Caco-2 (cell line): Measurements from ENCODE around the gene UQCRH. TPM values are rescaled to one million over a fixed set of nuclear protein-coding genes. Genes with fewer than 3 reads are reported as not detected.

ENCODE experiments used
- Bru-seq: library from RNA; stranded (reverse); fragments of 400-500 nt; gene quantifications from one replicate; lab custom pipeline; 2021; lab: Mats Ljungman, UMichigan
- BruChase-seq, 2 experiments: library from RNA; stranded (reverse); fragments of 400-500 nt; gene quantifications; one replicate each; lab custom pipeline; 2021; lab: Mats Ljungman, UMichigan
- BruUV-seq: library from RNA; stranded (reverse); fragments of 400-500 nt; replicated peaks from 2 replicates; lab custom pipeline; 2021; lab: Mats Ljungman, UMichigan
- CTCF ChIA-PET: fragments of 300-600 bp; sonication (Branson Sonifier 250); formaldehyde crosslinking; loops from one replicate; lab custom pipeline; 2022; ENCODE audit warnings: antibody characterized with exemption; lab: Charles Lee
- POLR2A ChIA-PET: fragments of 300-600 bp; sonication (Branson Sonifier 250); formaldehyde crosslinking; loops from one replicate; lab custom pipeline; 2022; ENCODE audit warnings: antibody characterized with exemption; lab: Charles Lee
- DNase-seq, 2 experiments: peaks; one replicate each; pipeline versions ENCODE4 v3.0.0 to v3.0.0-alpha.2; 2020 to 2022
- H3K27me3 ChIP-seq: replicated peaks from 2 replicates; pipeline ENCODE4 v1.6.0; 2011; ENCODE audit warnings: low read length; ENCODE audit not compliant: control insufficient read depth, insufficient read depth
- H3K36me3 ChIP-seq: 2 replicates; pipeline ENCODE4 v1.5.1; 2011; ENCODE audit warnings: low read length; ENCODE audit not compliant: control insufficient read depth, insufficient read depth
- H3K4me1 ChIP-seq: fragments of 250-450 bp; sonication (Bioruptor Pico); 2 replicates; pipeline ENCODE4 v1.5.1; 2020; ENCODE audit warnings: mild to moderate bottlenecking
- H3K4me3 ChIP-seq: 2 replicates; pipeline ENCODE4 v1.5.1; 2011; ENCODE audit warnings: low read depth, mild to moderate bottlenecking, control low read depth, low read length
- H3K9me3 ChIP-seq: fragments of 250-450 bp; sonication (Bioruptor Pico); 2 replicates; pipeline ENCODE4 v1.5.1; 2020; ENCODE audit warnings: mild to moderate bottlenecking, moderate library complexity
- H3K27ac Mint-ChIP-seq: one replicate; pipeline ENCODE4 v1.8.0; 2022; ENCODE audit warnings: mixed read lengths; ENCODE audit not compliant: unreplicated experiment
- H3K27me3 Mint-ChIP-seq: one replicate; pipeline ENCODE4 v1.8.0; 2022; ENCODE audit warnings: mixed read lengths; ENCODE audit not compliant: insufficient read depth, unreplicated experiment
- H3K36me3 Mint-ChIP-seq: one replicate; pipeline ENCODE4 v1.8.0; 2022; ENCODE audit warnings: mild to moderate bottlenecking, mixed read lengths; ENCODE audit not compliant: insufficient read depth, unreplicated experiment
- H3K4me1 Mint-ChIP-seq: one replicate; pipeline ENCODE4 v1.8.0; 2022; ENCODE audit warnings: low read depth, mixed read lengths; ENCODE audit not compliant: unreplicated experiment
- H3K4me3 Mint-ChIP-seq: one replicate; pipeline ENCODE4 v1.8.0; 2022; ENCODE audit warnings: mild to moderate bottlenecking, moderate library complexity, mixed read lengths; ENCODE audit not compliant: unreplicated experiment
- H3K9me3 Mint-ChIP-seq: one replicate; pipeline ENCODE4 v1.8.0; 2022; ENCODE audit warnings: mixed read lengths; ENCODE audit not compliant: unreplicated experiment
- CTCF ChIP-seq, 2 experiments: fragments of 200-600 bp in 1 of 2; IDR thresholded peaks; 1 replicate in 1 of 2; 2 replicates in 1 of 2; pipeline versions ENCODE4 v1.5.1 to v1.8.0; 2011 to 2022; ENCODE audit warnings: antibody characterized with exemption in 1 of 2, control low read depth in 1 of 2, inconsistent platforms in 1 of 2, low read depth in 1 of 2, low read length in 1 of 2, mild to moderate bottlenecking in 1 of 2, moderate library complexity in 1 of 2; ENCODE audit not compliant: insufficient read depth in 1 of 2, severe bottlenecking in 1 of 2, unreplicated experiment in 1 of 2
- intact Hi-C: fragments of 100-400 bp; cut with micrococcal nuclease; formaldehyde crosslinking; loops from one replicate; pipeline ENCODE4 v1.10.0; 2022; ENCODE audit not compliant: unreplicated experiment
- long read RNA-seq: library from polyadenylated mRNA; stranded (forward); transcript quantifications from one replicate; pipeline ENCODE4 v2.0.0, GENCODE V29; 2022
- total RNA-seq: library from RNA; stranded (reverse); gene quantifications from 2 replicates; pipeline ENCODE4 v1.2.3, GENCODE V29; 2022

UQCRH gene
- total RNA-seq, result 277 and 320 TPM in 2 replicates
- percentile 89 among the genes with signal in this experiment for Bru-seq, nascent RNA
- BruChase-seq, experiment 1, labeled RNA remaining after a 2-hour chase, result percentile 89 among the genes with signal in this experiment
- BruChase-seq, experiment 2, labeled RNA remaining after a 6-hour chase, result percentile 94 among the genes with signal in this experiment
- long read RNA-seq, transcript UQCRH-205 (5 exons, 674 nt), result minor isoform, 7 of 226 reads
- long read RNA-seq, transcript UQCRH-201 (4 exons, 604 nt), result major isoform, 209 of 226 reads
- long read RNA-seq, partial matches to known transcripts, result 0 of 226 reads
- long read RNA-seq, other reads (novel, unspliced or antisense), result 9 of 226 reads

GRCh38 chr1:46303038-46303871 lies at the start of gene UQCRH, which contains the start of gene LRRC41:
Gene UQCRH (plus strand): TSS chr1:46303698. CDS start chr1:46303767, 69 bp downstream.
Gene LRRC41 (minus strand): TSS chr1:46303616. CDS start chr1:46303322, 294 bp downstream.
- Mint-ChIP-seq H3K9me3 (no peaks in the 10 kb centered on the region), H3K4me1 (peaks cover 14% of the 10 kb centered on the region), H3K36me3 (peaks cover 49% of the 10 kb centered on the region), H3K27ac (peak within 1 kb of the TSS; percentile 97), H3K4me3 (peak within 1 kb of the TSS; percentile 98), H3K27me3 (no peaks in the 10 kb centered on the region)
- CTCF ChIA-PET, result interaction anchor here (0.9 to 1.0 kb wide), 2 partner anchors 18 to 56 kb away, joined by 3 read pairs; partner anchors contain the start of gene RAD54L
- Histone ChIP-seq H3K36me3 (no peaks in the 10 kb centered on the region), H3K4me3 (peak within 1 kb of the TSS; percentile 52), H3K27me3 (no peaks in the 10 kb centered on the region), H3K9me3 (no peaks in the 10 kb centered on the region), H3K4me1 (peaks cover 13% of the 10 kb centered on the region)
- intact Hi-C loops, result loop anchor here (2.0 kb wide), 2 partner anchors 38 to 46 kb away; partner anchors contain the start of gene NSUN4
- POLR2A ChIA-PET, result interaction anchor here (0.5 to 1.6 kb wide), 4 partner anchors 18 to 56 kb away, joined by 3 to 10 read pairs (median 4); partner anchors contain the start of genes NSUN4 and RAD54L
- no peak for TF ChIP-seq CTCF (IDR thresholded peaks at IDR 0.05; ENCODE audit: insufficient read depth in 1 of 2, low read depth in 1 of 2, low read length in 1 of 2, severe bottlenecking in 1 of 2, unreplicated experiment in 1 of 2)
- no TSS peak for BruUV-seq
- DNase-seq, result peak; percentile 93 to 94

- no peaks in the 10 kb centered on the region for H3K36me3 ChIP-seq
- POLR2A ChIA-PET, result no interaction called here
- H3K4me3 ChIP-seq, result no peak overlapping the region
- no peaks in the 10 kb centered on the region for H3K4me1 ChIP-seq
- CTCF ChIA-PET, result no interaction called here
- no peaks in the 10 kb centered on the region for H3K9me3 ChIP-seq
- no TSS peak for BruUV-seq
- no peaks in the 10 kb centered on the region for H3K9me3 Mint-ChIP-seq
- no peak for TF ChIP-seq CTCF (IDR thresholded peaks at IDR 0.05; ENCODE audit: insufficient read depth in 1 of 2, low read depth in 1 of 2, low read length in 1 of 2, severe bottlenecking in 1 of 2, unreplicated experiment in 1 of 2)
- peaks cover 7% of the 10 kb centered on the region for H3K4me1 Mint-ChIP-seq
- no peak overlapping the region for H3K27ac Mint-ChIP-seq
- no peak for DNase-seq
- H3K36me3 Mint-ChIP-seq, result peaks cover 48% of the 10 kb centered on the region
- no peaks in the 10 kb centered on the region for H3K27me3 Mint-ChIP-seq
- H3K4me3 Mint-ChIP-seq, result no peak overlapping the region
- intact Hi-C loops, result no loop called here
- no peaks in the 10 kb centered on the region for H3K27me3 ChIP-seq
These were observed 48.8 kb upstream of the UQCRH start for GRCh38 chr1:46254668-46255067.

GRCh38 chr1:46256523-46256922 lies 47.0 kb upstream of the UQCRH start:
- Mint-ChIP-seq H3K4me3 (no peak overlapping the region), H3K4me1 (peaks cover 7% of the 10 kb centered on the region), H3K27me3 (no peaks in the 10 kb centered on the region), H3K9me3 (no peaks in the 10 kb centered on the region), H3K36me3 (peaks cover 63% of the 10 kb centered on the region), H3K27ac (no peak overlapping the region)
- no peaks in the 10 kb centered on the region for H3K4me1 ChIP-seq
- H3K36me3 ChIP-seq, result no peaks in the 10 kb centered on the region
- no peak for TF ChIP-seq CTCF (IDR thresholded peaks at IDR 0.05; ENCODE audit: insufficient read depth in 1 of 2, low read depth in 1 of 2, low read length in 1 of 2, severe bottlenecking in 1 of 2, unreplicated experiment in 1 of 2)
- no TSS peak for BruUV-seq
- H3K4me3 ChIP-seq, result no peak overlapping the region
- no peaks in the 10 kb centered on the region for H3K9me3 ChIP-seq
- CTCF ChIA-PET, result no interaction called here
- intact Hi-C loops, result no loop called here
- H3K27me3 ChIP-seq, result no peaks in the 10 kb centered on the region
- no peak for DNase-seq
- POLR2A ChIA-PET, result no interaction called here
